Measurements from ENCODE around the gene ST3GAL4. TPM values are rescaled to one million over a fixed set of nuclear protein-coding genes. Genes with fewer than 3 reads are reported as not detected.

The ST3GAL4 gene
- total and polyA plus RNA-seq, 4 donors: 25.4 to 36.3 (median 28.2) TPM

DNA sequence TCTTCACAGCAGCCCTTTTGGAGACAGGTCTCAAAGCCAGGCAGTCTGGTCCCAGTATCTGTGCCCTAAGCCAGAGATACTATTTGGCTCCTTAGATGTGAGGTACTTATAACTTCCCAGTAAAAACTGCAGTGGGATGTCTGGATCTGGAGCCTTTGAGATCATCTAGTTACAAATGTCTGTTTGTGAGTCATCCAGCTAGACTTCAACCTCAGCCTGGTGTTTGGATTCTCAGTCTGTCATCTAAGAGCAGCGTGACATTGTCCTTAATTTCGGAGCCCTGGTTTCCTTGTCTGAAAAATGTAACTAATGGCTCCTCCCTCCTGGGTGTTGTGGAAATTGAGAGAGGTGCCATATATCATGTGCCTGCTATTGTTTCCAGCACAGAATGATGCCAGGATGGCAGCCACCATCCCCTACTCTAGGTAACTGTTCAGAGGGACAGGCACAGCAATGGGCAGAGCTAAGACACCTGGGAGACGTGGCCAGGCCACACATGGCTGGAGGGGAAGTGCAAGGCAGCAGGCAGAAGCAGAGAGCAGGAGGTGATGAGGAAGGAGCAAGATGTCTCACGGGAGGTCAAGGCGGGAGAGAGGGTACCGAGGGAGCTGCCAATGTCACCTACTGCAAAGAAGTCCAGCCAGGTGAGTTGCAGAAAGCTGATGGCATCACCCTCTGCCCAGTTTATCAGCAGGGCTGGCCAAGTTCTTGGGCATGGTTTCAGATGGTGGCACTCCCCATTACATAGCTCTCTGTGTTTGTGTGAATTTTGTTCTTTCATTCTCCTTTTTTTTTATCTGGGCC is 20.6 kb upstream of the ST3GAL4 start:
- WGBS, 2 donors: 89 to 93% methylated on average over 6 of the region's 6 CpGs
- Histone ChIP-seq H3K9me3 (ENCODE audit: control insufficient read depth, low read length) (no peaks in the 10 kb centered on the region), H3K4me1 (ENCODE audit: control insufficient read depth in 1 of 2, insufficient read depth in 2 of 2, low read length in 2 of 2) (no peaks in the 10 kb centered on the region), H3K36me3 (ENCODE audit: control insufficient read depth in 1 of 2, insufficient read depth in 2 of 2, low read length in 1 of 2) (peaks cover 0 to 2% of the 10 kb centered on the region in 2 donors), H3K27ac (ENCODE audit: low read depth in 1 of 2, low read length in 2 of 2) (no peak overlapping the region), H3K4me3 (ENCODE audit: low read length in 2 of 2) (no peak overlapping the region), H3K27me3 (ENCODE audit: control insufficient read depth in 1 of 2, insufficient read depth in 2 of 2, low read length in 1 of 2) (no peaks in the 10 kb centered on the region)
- no peak for ATAC-seq (ENCODE audit: low FRiP score)
- peak; percentile 27 to 67 for DNase-seq
- intact Hi-C loops (cut with DNase I): no loop called here

DNA sequence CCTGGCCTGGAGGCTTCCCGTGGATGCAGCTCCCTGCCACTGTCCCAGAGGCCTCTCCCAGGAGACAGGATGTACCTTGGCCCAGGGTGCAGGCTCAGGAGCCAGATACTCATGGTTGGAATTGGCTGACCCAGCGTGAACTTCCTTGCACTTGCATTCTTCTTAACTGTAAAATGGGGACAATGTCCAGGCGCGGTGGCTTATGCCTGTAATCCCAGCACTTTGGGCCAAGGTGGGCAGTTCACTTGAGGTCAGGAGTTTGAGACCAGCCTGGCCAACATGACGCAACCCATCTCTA is 20.1 kb upstream of the ST3GAL4 start:
- DNase-seq: peak in 1 of 2 donors; percentile 26
- H3K4me1 ChIP-seq (ENCODE audit: control insufficient read depth in 1 of 2, insufficient read depth in 2 of 2, low read length in 2 of 2): no peaks in the 10 kb centered on the region
- H3K4me3 ChIP-seq (ENCODE audit: low read length in 2 of 2): no peak overlapping the region
- H3K27ac ChIP-seq (ENCODE audit: low read depth in 1 of 2, low read length in 2 of 2): no peak overlapping the region
- no peak for ATAC-seq (ENCODE audit: low FRiP score)
- 81 to 82% methylated on average over 5 of the region's 5 CpGs for WGBS, 2 donors
- H3K27me3 ChIP-seq (ENCODE audit: control insufficient read depth in 1 of 2, insufficient read depth in 2 of 2, low read length in 1 of 2): no peaks in the 10 kb centered on the region
- peaks cover 0 to 2% of the 10 kb centered on the region in 2 donors for H3K36me3 ChIP-seq (ENCODE audit: control insufficient read depth in 1 of 2, insufficient read depth in 2 of 2, low read length in 1 of 2)
- H3K9me3 ChIP-seq (ENCODE audit: control insufficient read depth, low read length): no peaks in the 10 kb centered on the region
- intact Hi-C loops (cut with DNase I): no loop called here

DNA sequence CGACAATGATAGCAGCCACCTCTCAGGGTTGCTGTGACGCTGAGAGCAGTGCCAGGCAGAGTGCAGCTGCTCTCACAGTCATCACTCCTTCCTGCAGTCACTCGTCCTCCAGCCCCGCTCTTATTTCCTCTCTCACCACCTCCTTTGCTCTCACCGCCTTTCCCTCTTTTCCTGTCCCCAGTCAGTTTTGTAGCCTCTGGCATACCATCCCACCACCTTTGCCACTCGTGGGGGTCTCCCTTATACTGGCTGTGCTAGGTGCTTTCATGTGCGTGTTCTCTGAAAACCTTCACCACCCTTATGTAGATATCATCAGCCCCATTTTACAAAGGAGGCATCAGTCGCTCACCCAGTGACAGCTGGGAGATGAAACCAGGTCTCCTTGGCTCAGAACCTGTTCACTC is 19.3 kb upstream of the ST3GAL4 start:
- Histone ChIP-seq H3K27ac (ENCODE audit: low read depth in 1 of 2, low read length in 2 of 2) (no peak overlapping the region), H3K4me3 (ENCODE audit: low read length in 2 of 2) (no peak overlapping the region), H3K27me3 (ENCODE audit: control insufficient read depth in 1 of 2, insufficient read depth in 2 of 2, low read length in 1 of 2) (no peaks in the 10 kb centered on the region), H3K9me3 (ENCODE audit: control insufficient read depth, low read length) (no peaks in the 10 kb centered on the region), H3K36me3 (ENCODE audit: control insufficient read depth in 1 of 2, insufficient read depth in 2 of 2, low read length in 1 of 2) (peaks cover 0 to 2% of the 10 kb centered on the region in 2 donors), H3K4me1 (ENCODE audit: control insufficient read depth in 1 of 2, insufficient read depth in 2 of 2, low read length in 2 of 2) (no peaks in the 10 kb centered on the region)
- peak in 1 of 2 donors; percentile 6 for DNase-seq
- no peak for ATAC-seq (ENCODE audit: low FRiP score)
- whole genome bisulfite sequencing, 2 donors: 87 to 88% methylated on average over 8 of the region's 8 CpGs
- intact Hi-C loops (cut with DNase I): no loop called here

DNA sequence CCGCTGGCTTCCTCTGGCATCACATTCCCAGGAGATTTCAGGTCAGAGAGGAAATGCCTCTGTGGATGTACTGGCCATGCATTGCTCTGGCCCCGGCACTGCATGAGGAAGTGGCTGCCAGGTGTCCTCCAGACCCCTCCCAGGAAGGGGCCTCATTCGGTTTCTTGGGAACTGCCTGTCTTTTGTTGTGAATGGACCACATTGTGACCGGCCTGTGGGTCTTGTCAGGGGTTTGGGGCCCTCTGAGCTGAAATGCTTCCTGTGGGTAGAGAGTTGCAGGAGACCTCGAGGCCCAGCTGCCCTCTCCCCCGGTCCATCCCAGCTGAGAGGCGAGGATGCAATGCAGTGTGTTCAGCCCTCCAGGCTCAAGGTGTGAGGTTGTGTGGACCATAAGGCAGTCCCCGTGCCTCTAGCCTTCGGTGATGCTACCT is 18.8 kb upstream of the ST3GAL4 start:
- 76 to 81% methylated on average over 9 of the region's 9 CpGs for WGBS, 2 donors

DNA sequence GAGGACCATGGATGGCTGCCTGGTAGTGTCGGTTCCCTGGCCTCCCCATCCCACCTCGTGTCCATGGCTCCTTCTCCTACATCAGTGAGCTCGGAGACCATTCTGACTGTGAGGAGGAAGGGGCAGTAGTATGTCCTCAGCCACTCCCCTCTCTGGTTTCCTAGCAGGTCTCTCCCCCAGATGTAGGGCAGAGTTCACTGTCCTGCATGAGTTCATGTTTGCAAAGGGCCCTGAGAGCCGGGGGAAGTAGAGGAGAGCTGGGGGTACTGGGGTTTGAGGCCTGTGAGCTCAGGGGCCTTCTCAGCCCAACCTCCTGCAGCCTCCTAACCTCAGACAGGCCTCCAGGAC is 18.4 kb upstream of the ST3GAL4 start:
- DNase-seq (peak in 1 of 2 donors; percentile 27), ATAC-seq (ENCODE audit: low FRiP score) (no peak)
- intact Hi-C loops (cut with DNase I): no loop called here
- H3K36me3 ChIP-seq (ENCODE audit: control insufficient read depth in 1 of 2, insufficient read depth in 2 of 2, low read length in 1 of 2): peaks cover 0 to 2% of the 10 kb centered on the region in 2 donors
- H3K9me3 ChIP-seq (ENCODE audit: control insufficient read depth, low read length): no peaks in the 10 kb centered on the region
- H3K4me3 ChIP-seq (ENCODE audit: low read length in 2 of 2): no peak overlapping the region
- 88% methylated on average over 4 of the region's 4 CpGs for WGBS, 2 donors
- H3K4me1 ChIP-seq (ENCODE audit: control insufficient read depth in 1 of 2, insufficient read depth in 2 of 2, low read length in 2 of 2): no peaks in the 10 kb centered on the region
- H3K27ac ChIP-seq (ENCODE audit: low read depth in 1 of 2, low read length in 2 of 2): no peak overlapping the region
- H3K27me3 ChIP-seq (ENCODE audit: control insufficient read depth in 1 of 2, insufficient read depth in 2 of 2, low read length in 1 of 2): no peaks in the 10 kb centered on the region

More for the DNA sequence above, 18.8 kb upstream of the ST3GAL4 start:
- Histone ChIP-seq H3K27ac (ENCODE audit: low read depth in 1 of 2, low read length in 2 of 2) (no peak overlapping the region), H3K9me3 (ENCODE audit: control insufficient read depth, low read length) (no peaks in the 10 kb centered on the region), H3K4me3 (ENCODE audit: low read length in 2 of 2) (no peak overlapping the region), H3K36me3 (ENCODE audit: control insufficient read depth in 1 of 2, insufficient read depth in 2 of 2, low read length in 1 of 2) (peaks cover 0 to 2% of the 10 kb centered on the region in 2 donors), H3K27me3 (ENCODE audit: control insufficient read depth in 1 of 2, insufficient read depth in 2 of 2, low read length in 1 of 2) (no peaks in the 10 kb centered on the region), H3K4me1 (ENCODE audit: control insufficient read depth in 1 of 2, insufficient read depth in 2 of 2, low read length in 2 of 2) (no peaks in the 10 kb centered on the region)
- ATAC-seq (ENCODE audit: low FRiP score) (no peak), DNase-seq (peak; percentile 36 to 63)
- intact Hi-C loops (cut with DNase I): no loop called here

DNA sequence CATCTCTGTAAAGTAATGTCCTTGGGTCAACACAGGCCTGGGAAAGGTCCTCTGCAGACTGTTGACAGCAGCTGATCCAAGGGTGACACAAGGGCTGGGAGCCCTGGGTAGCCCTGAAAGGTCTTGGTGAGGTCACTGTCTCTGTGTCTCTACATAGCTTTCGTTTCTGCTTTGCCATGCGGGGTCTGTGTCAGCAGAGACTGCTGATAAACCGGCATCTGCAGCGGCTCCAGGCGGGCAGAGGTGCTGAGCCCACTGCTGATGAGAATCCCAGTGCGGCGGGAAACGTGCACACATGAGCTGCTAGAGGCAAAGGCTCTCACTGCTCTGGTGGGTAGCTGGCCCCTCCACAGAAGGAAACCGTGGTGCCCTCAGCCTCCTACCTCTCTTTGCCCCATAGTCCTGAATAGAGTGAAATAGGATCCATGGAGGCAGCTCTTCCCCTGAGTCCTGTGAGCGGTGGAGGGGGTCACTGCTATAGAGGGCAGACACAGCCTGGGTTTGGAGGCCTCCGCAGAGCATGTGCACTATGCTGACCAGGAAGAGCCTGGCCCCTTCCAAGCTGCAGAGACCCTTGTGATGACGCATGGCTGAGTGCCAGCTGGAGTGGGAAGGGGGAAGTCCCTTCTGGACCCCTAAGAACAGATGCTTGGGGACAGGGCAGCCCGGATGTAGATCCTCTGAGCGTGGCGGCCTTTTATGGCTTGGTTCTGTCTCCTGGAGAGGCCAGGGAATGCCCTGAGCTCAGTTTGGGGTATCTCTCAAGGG is 17.8 kb upstream of the ST3GAL4 start:
- Histone ChIP-seq H3K36me3 (ENCODE audit: control insufficient read depth in 1 of 2, insufficient read depth in 2 of 2, low read length in 1 of 2) (no peaks in the 10 kb centered on the region), H3K9me3 (ENCODE audit: control insufficient read depth, low read length) (no peaks in the 10 kb centered on the region), H3K4me3 (ENCODE audit: low read length in 2 of 2) (no peak overlapping the region), H3K27ac (ENCODE audit: low read depth in 1 of 2, low read length in 2 of 2) (no peak overlapping the region), H3K4me1 (ENCODE audit: control insufficient read depth in 1 of 2, insufficient read depth in 2 of 2, low read length in 2 of 2) (no peaks in the 10 kb centered on the region), H3K27me3 (ENCODE audit: control insufficient read depth in 1 of 2, insufficient read depth in 2 of 2, low read length in 1 of 2) (no peaks in the 10 kb centered on the region)
- ATAC-seq (ENCODE audit: low FRiP score): no peak
- intact Hi-C loops (cut with DNase I): no loop called here
- WGBS, 2 donors: 84 to 89% methylated on average over 15 of the region's 15 CpGs
- peak; percentile 44 to 68 for DNase-seq

DNA sequence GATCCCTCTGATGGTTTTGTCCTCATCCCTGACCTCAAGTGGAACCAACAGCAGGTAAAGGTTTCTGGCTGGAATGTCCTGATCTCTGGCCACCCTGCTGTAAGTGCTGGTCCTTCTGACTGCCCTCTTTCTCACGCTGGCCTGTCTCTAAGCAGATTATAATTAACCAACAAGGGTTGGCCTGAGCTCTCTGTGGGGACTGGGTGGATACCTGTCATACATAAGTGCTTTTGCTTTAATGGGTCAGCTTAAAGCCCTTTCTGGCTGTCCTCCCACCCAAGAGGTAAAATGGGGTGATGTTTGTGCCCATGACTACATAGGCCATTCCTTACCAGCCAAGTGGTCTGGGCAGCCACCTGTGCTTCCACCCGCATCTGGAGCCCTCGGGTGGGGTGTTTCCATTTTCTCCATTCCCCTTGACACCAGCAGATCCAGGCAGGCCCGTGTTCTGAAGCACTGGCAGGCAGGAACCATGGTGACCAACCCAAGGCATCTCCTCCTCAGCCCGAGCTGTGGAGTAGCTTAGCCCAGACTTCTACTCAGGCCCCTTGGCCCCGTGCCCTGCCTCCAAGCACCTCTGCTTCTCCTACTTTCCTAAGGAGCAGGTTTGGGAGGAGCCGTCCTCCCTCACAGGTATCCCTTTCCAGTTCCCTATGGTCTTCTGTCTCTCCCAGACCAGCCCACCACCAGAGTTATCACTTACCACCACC is 17.0 kb upstream of the ST3GAL4 start:
- intact Hi-C loops (cut with DNase I): no loop called here
- peak; percentile 40 for DNase-seq

DNA sequence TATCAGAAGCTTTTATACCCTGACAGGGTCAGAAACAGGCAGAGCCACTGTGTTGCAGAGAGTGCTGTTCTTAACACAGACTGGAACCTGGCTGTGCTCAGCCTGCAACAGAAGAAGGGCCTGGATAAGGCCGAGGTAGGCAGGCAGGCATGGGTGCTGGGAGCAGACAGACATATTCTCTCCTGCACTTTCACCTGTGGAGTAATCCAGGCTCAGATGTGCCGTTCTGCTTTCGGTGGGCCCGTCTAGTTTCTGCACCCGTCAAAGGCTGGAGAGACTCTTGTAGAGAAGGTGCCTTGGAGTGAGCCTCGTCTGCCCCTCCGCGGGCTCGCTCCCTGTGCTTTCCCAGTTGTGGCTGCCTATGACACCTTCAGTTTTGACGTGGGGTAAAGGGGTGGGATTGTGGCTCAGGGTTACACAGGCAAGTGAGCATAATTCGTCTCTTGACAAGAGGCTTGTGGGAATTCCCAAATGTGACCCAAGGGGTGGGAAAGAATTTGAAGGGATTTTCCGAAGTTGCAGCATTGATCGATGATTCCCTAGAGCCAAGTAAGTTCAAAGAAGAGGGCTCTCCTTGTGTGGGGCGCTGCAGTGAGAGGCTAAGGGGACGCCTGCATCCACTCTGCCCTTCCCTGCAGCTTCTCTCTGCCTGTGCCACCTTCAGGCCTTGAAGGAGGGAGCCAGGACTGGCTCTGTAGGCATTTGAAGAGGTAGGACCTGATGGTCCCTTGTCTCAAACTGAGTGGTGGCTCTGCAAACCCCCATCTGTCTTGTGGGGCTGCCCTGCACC is 16.2 kb upstream of the ST3GAL4 start:
- DNase-seq: peak; percentile 17 to 39

More for the DNA sequence above, 17.0 kb upstream of the ST3GAL4 start:
- WGBS, 2 donors: 86 to 87% methylated on average over 7 of the region's 7 CpGs
- Histone ChIP-seq H3K36me3 (ENCODE audit: control insufficient read depth in 1 of 2, insufficient read depth in 2 of 2, low read length in 1 of 2) (peaks cover 0 to 1% of the 10 kb centered on the region in 2 donors), H3K9me3 (ENCODE audit: control insufficient read depth, low read length) (no peaks in the 10 kb centered on the region), H3K27me3 (ENCODE audit: control insufficient read depth in 1 of 2, insufficient read depth in 2 of 2, low read length in 1 of 2) (no peaks in the 10 kb centered on the region), H3K27ac (ENCODE audit: low read depth in 1 of 2, low read length in 2 of 2) (no peak overlapping the region), H3K4me3 (ENCODE audit: low read length in 2 of 2) (no peak overlapping the region), H3K4me1 (ENCODE audit: control insufficient read depth in 1 of 2, insufficient read depth in 2 of 2, low read length in 2 of 2) (no peaks in the 10 kb centered on the region)
- ATAC-seq (ENCODE audit: low FRiP score): no peak

More for the DNA sequence above, 16.2 kb upstream of the ST3GAL4 start:
- Histone ChIP-seq H3K4me1 (ENCODE audit: control insufficient read depth in 1 of 2, insufficient read depth in 2 of 2, low read length in 2 of 2) (no peaks in the 10 kb centered on the region), H3K27ac (ENCODE audit: low read depth in 1 of 2, low read length in 2 of 2) (no peak overlapping the region), H3K36me3 (ENCODE audit: control insufficient read depth in 1 of 2, insufficient read depth in 2 of 2, low read length in 1 of 2) (peaks cover 0 to 2% of the 10 kb centered on the region in 2 donors), H3K27me3 (ENCODE audit: control insufficient read depth in 1 of 2, insufficient read depth in 2 of 2, low read length in 1 of 2) (no peaks in the 10 kb centered on the region), H3K9me3 (ENCODE audit: control insufficient read depth, low read length) (no peaks in the 10 kb centered on the region), H3K4me3 (ENCODE audit: low read length in 2 of 2) (no peak overlapping the region)
- intact Hi-C loops (cut with DNase I): no loop called here
- WGBS, 2 donors: 79 to 83% methylated on average over 15 of the region's 15 CpGs
- ATAC-seq (ENCODE audit: low FRiP score): no peak

Data from aorta (tissue), 5 donors.